ENCODE results near the gene ZER1.

GRCh38 chr9:128802482-128802881 lies 30.8 kb upstream of the ZER1 start:
- TF ChIP-seq NFE2L2 (IDR thresholded peaks at IDR 0.05; ENCODE audit: low read depth, low read length) (no peak), POLR2A (IDR thresholded peaks at IDR 0.05; ENCODE audit: low read depth, low read length) (no peak), MXI1 (IDR thresholded peaks at IDR 0.05; ENCODE audit: borderline replicate concordance, low read depth, low read length) (no peak), USF2 (IDR thresholded peaks at IDR 0.05; ENCODE audit: low read depth, low read length) (no peak), RAD21 (IDR thresholded peaks at IDR 0.05; ENCODE audit: low read length) (no peak), CHD1 (IDR thresholded peaks at IDR 0.05; ENCODE audit: low read depth, low read length) (no peak)
- TF ChIP-seq, protein P1, sequence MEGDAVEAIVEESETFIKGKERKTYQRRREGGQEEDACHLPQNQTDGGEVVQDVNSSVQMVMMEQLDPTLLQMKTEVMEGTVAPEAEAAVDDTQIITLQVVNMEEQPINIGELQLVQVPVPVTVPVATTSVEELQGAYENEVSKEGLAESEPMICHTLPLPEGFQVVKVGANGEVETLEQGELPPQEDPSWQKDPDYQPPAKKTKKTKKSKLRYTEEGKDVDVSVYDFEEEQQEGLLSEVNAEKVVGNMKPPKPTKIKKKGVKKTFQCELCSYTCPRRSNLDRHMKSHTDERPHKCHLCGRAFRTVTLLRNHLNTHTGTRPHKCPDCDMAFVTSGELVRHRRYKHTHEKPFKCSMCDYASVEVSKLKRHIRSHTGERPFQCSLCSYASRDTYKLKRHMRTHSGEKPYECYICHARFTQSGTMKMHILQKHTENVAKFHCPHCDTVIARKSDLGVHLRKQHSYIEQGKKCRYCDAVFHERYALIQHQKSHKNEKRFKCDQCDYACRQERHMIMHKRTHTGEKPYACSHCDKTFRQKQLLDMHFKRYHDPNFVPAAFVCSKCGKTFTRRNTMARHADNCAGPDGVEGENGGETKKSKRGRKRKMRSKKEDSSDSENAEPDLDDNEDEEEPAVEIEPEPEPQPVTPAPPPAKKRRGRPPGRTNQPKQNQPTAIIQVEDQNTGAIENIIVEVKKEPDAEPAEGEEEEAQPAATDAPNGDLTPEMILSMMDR (conservative IDR thresholded peaks at IDR 0.05; ENCODE audit: low read depth, low read length) = no peak
